GM19452 (cell line): ENCODE measurements around the gene MUC20.
"Not testable (repeated sequence)": the region's sequence is repeated elsewhere in the genome, so short reads cannot be mapped to it uniquely, and the experiment has no call there.

ENCODE experiments used
- ATAC-seq: cut with Tn5 transposase; IDR thresholded peaks from one replicate; pipeline ENCODE4 v1.9.1; 2021; ENCODE audit not compliant: unreplicated experiment

MUC20 gene

GRCh38 chr3:195692781-195693427 lies 27.9 kb upstream of the MUC20 start:
- ATAC-seq, result no peak

DNA sequence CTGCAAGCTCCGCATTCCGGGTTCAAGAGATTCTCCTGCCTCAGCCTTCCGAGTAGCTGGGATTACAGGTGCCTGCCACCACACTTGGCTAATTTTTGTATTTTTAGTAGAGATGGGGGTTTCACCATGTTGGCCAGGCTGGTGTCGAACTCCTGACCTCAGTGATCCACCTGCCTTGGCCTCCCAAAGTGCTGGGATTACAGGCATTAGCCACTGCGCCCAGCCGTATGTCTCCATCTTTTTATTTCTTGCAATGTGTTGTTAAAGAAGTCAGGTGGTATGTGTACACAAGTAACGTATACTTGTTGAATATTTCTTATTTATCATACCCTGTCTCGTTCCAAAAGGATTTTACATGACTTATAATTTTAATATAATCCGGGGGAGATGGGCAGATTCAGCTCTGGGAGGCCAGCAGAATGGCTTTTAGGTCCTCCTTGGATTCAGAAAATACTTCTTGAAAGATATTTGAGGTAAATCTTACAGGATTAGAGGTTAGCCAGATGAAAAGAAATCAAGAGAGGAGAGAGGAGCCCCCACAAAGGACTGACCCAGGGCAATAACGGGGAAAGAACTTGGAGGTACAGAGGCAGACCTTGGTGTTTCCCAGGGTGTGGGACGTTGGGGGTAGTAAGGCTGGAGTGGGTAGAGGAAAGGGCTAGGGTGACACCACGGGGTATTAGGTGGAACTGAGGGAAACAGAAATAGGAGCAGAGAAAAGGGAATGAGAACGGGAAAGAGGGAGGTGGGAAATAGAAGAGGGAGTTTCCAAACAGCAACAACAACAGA lies 27.2 kb upstream of the MUC20 start:
- no peak for ATAC-seq

GRCh38 chr3:195694217-195695076 lies 26.3 kb upstream of the MUC20 start:
- ATAC-seq, result not testable (repeated sequence)

GRCh38 chr3:195696632-195697278 lies 24.0 kb upstream of the MUC20 start:
- no peak for ATAC-seq

- ATAC-seq, result no peak
Measured at GRCh38 chr3:195697582-195698324, 23.0 kb upstream of the MUC20 start.

DNA sequence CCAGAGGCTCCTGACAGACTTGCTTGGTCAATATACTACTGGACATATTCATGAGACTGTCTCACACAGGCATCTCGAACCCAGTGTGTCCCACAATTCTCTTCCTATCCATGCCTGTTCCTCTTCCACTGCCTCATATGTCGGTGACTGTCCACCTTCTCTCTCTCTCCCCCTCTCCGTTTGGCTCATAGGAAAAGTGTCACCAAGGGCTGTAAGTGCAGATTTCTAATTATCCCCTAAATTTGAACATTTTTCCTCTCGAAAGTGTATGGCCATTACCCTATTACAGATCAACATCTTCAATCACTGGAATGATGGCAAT lies 22.5 kb upstream of the MUC20 start:
- no peak for ATAC-seq

GRCh38 chr3:195698647-195699387 lies 22.0 kb upstream of the MUC20 start:
- ATAC-seq, result no peak

GRCh38 chr3:195699388-195699771 lies 21.4 kb upstream of the MUC20 start:
- ATAC-seq, result no peak

- ATAC-seq, result no peak
Measured at GRCh38 chr3:195699860-195700259, 20.9 kb upstream of the MUC20 start.

DNA sequence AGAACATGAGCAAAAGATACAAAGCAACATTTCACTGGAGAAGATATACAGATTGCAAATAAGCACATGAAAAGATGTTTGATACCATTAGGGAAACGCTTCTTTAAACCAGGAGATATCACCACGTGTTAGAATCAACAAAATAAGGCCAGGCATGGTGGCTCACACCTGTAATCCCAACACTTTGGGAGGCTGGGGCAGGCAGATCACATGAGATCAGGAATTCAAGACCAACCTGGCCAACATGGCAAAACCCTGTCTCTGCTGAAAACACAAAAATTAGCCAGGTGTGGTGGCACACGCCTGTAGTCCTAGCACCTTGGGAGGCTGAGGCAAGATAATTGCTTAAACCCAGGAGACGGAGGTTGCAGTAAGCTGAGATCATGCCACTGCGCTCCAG lies 20.5 kb upstream of the MUC20 start:
- ATAC-seq, result no peak

DNA sequence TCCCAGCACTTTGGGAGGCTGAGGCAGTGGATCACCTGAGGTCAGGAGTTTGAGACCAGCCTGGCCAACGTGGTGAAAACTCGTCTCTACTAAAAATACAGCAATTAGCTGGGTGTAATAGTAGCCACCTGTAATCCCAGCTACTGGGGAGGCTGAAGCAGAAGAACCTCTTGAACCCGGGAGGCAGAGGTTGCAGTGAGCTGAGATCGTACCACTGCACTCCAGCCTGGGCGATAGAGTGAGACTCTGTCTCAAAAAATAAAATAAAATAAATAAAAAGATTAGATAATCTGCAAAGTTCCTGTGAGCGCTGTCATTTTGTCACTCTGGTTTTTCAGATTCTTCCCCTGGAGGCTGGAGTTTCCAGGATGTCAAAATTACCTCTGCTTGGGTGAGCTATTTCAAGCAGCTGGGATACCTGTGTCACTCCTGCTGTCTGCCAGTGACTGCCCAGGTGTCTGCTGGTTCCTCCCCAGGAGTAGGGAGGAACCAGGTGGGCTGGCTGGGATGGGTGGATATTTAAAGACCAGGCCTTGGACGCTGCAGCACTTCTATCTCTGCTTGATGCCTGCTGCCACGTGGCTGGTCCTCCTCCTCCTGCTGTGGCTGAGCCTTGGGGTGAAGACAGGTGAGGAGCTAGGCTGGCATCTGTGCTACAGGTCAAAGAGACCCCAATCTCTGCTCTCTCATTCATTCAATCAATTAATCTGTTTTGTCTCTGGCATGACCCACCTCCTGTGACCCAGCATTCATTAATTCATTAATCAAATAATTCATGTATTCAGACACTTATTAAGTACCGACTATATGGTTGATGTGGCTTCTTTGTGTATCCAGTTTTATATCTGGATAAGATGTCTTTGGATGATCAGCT lies 19.5 kb upstream of the MUC20 start:
- ATAC-seq, result no peak

- ATAC-seq, result no peak
Measured at GRCh38 chr3:195703776-195704175, 17.0 kb upstream of the MUC20 start.

DNA sequence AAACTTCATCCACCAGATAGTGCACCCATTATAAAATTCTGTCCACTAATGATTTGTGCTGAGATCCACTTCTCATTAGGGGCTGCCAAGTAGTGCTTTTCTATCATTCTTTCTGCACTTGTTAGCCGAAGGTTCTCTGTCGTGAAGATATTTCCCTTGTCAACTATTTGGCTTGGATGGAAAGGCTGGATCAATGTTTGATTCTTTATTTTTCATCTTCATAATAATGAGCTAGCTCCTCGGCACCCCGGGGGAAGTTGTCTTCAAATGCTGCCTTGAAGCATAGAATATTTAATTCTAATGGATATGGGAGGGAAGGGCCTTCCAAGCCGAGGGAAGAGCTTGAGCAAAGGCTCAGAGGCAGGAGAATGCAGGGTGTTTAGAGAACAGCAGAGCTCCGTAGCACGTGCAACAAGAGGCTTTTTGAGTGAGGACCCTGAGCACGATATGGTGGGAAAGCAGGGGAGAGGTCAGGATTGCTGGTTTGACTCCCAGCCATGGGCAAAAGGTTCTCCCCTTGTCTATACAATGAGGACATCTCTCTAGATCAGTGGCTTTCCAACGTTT lies 16.3 kb upstream of the MUC20 start:
- ATAC-seq, result no peak

DNA sequence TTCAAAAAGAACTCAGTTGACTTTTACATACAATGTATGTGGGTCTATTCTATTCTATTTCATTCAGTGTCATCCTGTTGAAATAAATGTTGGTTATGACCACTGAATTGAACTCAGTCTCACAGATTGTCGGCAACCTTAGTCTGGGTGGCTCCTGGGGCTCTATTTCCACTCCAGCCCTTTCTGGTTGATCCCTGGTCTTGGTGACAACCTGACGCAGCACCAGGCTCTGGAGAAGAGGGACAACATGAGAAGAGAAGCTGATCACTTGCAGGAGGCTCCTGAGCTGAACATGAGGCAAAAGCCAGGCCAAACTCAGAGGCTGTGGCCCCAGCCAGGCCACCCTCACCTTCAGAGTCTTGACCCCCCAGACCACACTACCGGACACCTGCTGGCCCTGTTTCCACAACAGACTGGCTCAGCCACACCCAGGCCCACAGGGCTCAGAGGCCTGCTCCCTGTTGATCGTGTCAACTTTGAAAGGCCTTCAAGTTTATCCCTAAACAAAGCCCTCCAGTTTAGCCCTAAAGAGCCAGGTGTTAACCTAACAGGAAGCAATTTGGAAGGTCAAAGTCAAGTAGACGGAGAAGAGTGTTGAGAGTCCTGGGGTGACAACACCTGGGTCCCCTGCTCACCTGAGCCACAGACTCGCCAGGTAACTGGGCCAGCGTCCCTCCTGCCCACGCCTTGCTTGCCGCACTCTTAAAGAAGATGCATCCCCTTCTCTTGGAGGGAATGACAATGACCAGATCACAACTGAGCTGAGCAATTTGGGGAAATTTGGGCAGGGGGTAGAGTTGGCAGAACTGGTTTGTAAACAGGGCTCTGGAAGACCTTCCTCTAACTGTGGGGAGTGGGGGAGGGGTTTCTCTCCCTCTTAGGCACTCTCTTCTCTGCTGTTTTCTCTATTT lies 15.4 kb upstream of the MUC20 start:
- no peak for ATAC-seq

DNA sequence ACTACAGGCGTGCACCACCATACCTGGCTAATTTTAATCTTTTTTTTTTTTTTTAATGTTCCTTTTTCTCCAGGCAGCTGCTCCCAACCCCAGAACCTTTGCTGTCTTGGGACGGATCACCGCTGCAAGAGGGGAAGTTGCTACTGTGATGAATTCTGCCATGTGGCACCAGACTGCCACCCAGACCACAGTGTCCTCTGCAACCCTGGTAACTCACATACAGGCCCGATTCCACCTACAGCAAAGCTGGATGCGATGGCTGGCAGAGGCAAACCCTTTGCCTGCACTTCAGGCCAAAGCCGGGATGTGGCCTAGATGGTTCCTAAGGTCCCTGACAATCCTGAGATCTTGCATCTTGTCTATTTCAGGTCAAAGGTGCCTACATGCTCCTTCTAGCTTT lies 12.7 kb upstream of the MUC20 start:
- ATAC-seq, result no peak

- no peak for ATAC-seq
Measured at GRCh38 chr3:195708626-195709481, 11.9 kb upstream of the MUC20 start.

- no peak for ATAC-seq
Measured at GRCh38 chr3:195709676-195710085, 11.1 kb upstream of the MUC20 start.
